ENCODE measurements around the gene SEPTIN12. TPM values are rescaled to one million over a fixed set of nuclear protein-coding genes. Genes with fewer than 3 reads are reported as not detected.

Gene SEPTIN12
- total RNA-seq, 1 experiment from 2014 or later, result not detected

DNA sequence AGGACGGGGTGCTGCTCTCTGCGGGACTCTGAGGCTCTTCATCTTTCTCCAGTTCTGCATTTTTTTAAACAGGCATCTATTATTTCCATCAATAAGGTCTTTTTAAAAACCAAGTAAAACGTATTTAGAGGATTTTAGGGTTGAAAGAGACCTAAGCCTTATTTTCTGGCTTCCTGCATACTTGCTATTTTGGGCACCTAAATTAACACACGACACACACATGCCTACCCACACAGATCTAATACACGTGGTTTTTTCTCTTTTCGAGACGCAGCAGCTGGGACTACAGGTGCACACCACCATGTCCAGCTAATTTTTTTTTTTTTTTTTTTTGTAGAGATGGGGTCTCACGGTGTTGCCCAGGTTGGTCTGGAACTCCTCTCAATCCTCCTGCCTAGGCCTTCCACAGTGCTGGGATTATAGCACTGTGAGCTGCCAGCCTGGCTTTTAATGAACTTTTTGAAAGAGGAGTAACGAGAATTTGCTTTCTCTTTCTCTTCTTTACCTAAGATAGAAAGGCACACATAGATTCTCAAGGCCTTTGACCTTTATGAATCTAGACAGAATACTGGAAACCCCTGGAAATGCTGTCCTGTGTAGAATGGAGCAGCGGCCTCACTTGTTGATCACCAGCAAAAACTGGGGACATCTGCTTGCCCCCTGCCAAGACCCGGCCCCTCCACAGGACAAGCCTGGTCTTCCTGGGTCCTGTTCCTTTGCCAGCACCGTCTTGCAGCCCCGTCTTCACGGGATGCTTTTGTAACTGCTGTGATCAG lies 40.1 kb downstream of the SEPTIN12 start:
- ATAC-seq (no peak), DNase-seq (ENCODE audit: low spot score) (no peak)
- ChIA-PET POLR2A (interaction anchor here (0.6 to 0.7 kb wide), 2 partner anchors 21 to 209 kb away, joined by 4 read pairs; no protein-coding TSS in a partner anchor), CTCF (no interaction called here)
- no peak overlapping the region for H3K4me3 Mint-ChIP-seq
- H3K4me1 Mint-ChIP-seq, result peaks cover 13% of the 10 kb centered on the region
- H3K27ac Mint-ChIP-seq, result no peak overlapping the region
- peaks cover 4% of the 10 kb centered on the region for H3K36me3 Mint-ChIP-seq
- no peaks in the 10 kb centered on the region for H3K9me3 Mint-ChIP-seq
- no peaks in the 10 kb centered on the region; the same call in 1 of the 2 replicates for H3K27me3 Mint-ChIP-seq (ENCODE audit: low read depth)
- TF ChIP-seq, protein P1, sequence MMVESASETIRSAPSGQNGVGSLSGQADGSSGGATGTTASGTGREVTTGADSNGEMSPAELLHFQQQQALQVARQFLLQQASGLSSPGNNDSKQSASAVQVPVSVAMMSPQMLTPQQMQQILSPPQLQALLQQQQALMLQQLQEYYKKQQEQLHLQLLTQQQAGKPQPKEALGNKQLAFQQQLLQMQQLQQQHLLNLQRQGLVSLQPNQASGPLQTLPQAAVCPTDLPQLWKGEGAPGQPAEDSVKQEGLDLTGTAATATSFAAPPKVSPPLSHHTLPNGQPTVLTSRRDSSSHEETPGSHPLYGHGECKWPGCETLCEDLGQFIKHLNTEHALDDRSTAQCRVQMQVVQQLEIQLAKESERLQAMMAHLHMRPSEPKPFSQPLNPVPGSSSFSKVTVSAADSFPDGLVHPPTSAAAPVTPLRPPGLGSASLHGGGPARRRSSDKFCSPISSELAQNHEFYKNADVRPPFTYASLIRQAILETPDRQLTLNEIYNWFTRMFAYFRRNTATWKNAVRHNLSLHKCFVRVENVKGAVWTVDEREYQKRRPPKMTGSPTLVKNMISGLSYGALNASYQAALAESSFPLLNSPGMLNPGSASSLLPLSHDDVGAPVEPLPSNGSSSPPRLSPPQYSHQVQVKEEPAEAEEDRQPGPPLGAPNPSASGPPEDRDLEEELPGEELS (CRISPR knock-in tag; IDR thresholded peaks at IDR 0.05), result no peak
- TF ChIP-seq, protein P2, sequence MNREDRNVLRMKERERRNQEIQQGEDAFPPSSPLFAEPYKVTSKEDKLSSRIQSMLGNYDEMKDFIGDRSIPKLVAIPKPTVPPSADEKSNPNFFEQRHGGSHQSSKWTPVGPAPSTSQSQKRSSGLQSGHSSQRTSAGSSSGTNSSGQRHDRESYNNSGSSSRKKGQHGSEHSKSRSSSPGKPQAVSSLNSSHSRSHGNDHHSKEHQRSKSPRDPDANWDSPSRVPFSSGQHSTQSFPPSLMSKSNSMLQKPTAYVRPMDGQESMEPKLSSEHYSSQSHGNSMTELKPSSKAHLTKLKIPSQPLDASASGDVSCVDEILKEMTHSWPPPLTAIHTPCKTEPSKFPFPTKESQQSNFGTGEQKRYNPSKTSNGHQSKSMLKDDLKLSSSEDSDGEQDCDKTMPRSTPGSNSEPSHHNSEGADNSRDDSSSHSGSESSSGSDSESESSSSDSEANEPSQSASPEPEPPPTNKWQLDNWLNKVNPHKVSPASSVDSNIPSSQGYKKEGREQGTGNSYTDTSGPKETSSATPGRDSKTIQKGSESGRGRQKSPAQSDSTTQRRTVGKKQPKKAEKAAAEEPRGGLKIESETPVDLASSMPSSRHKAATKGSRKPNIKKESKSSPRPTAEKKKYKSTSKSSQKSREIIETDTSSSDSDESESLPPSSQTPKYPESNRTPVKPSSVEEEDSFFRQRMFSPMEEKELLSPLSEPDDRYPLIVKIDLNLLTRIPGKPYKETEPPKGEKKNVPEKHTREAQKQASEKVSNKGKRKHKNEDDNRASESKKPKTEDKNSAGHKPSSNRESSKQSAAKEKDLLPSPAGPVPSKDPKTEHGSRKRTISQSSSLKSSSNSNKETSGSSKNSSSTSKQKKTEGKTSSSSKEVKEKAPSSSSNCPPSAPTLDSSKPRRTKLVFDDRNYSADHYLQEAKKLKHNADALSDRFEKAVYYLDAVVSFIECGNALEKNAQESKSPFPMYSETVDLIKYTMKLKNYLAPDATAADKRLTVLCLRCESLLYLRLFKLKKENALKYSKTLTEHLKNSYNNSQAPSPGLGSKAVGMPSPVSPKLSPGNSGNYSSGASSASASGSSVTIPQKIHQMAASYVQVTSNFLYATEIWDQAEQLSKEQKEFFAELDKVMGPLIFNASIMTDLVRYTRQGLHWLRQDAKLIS (CRISPR knock-in tag; IDR thresholded peaks at IDR 0.05; ENCODE audit: borderline replicate concordance), result no peak
- TF ChIP-seq NR3C1 (CRISPR knock-in tag; conservative IDR thresholded peaks at IDR 0.05; ENCODE audit: low read depth) (no peak), IRF2 (CRISPR knock-in tag; IDR thresholded peaks at IDR 0.05; ENCODE audit: borderline replicate concordance, low read depth) (no peak), ZNF317 (CRISPR knock-in tag; IDR thresholded peaks at IDR 0.05; ENCODE audit: borderline replicate concordance, low read depth) (no peak), ZNF423 (CRISPR knock-in tag; IDR thresholded peaks at IDR 0.05) (no peak), RORB (CRISPR knock-in tag; IDR thresholded peaks at IDR 0.05) (no peak), NFYB (CRISPR knock-in tag; conservative IDR thresholded peaks at IDR 0.05; ENCODE audit: low read depth) (no peak), FOXP1 (CRISPR knock-in tag; IDR thresholded peaks at IDR 0.05; ENCODE audit: borderline replicate concordance) (no peak), NFATC4 (CRISPR knock-in tag; IDR thresholded peaks at IDR 0.05) (no peak)
- TF ChIP-seq, protein P3, sequence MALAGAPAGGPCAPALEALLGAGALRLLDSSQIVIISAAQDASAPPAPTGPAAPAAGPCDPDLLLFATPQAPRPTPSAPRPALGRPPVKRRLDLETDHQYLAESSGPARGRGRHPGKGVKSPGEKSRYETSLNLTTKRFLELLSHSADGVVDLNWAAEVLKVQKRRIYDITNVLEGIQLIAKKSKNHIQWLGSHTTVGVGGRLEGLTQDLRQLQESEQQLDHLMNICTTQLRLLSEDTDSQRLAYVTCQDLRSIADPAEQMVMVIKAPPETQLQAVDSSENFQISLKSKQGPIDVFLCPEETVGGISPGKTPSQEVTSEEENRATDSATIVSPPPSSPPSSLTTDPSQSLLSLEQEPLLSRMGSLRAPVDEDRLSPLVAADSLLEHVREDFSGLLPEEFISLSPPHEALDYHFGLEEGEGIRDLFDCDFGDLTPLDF (CRISPR knock-in tag; IDR thresholded peaks at IDR 0.05), result no peak

DNA sequence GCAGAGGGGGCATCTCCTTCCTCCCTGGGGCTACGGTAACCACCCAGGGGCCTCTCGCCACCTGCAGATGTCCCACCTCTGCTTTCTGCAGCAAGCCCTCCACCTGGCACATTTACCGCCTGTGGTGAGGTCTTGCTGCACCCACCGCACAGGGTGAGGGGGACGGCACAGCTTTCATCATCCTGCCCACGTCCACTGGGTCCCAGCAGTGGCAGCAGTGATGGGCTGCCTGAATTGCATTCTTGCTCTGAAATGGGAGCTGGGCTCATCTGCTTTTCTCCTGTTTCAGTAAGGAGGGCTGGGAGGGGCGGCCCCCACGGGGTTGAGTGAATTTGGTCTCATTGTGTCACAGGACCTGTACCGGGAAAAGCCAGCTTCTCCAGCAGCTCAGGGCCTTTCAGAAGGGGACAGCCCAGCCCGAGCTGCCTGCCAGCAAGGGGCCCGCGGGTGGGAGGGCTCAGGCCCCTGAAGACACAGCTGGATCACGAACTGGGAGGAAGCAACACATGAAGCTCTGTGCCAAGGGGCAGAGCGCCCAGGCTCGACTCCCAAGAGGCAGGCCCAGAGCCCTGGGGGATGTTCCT lies 41.1 kb downstream of the SEPTIN12 start:
- Mint-ChIP-seq H3K27me3 (ENCODE audit: low read depth) (no peaks in the 10 kb centered on the region; the same call in 1 of the 2 replicates), H3K27ac (no peak overlapping the region), H3K4me1 (peaks cover 20% of the 10 kb centered on the region), H3K36me3 (peaks cover 3% of the 10 kb centered on the region; the same call in 1 of the 2 replicates), H3K9me3 (no peaks in the 10 kb centered on the region), H3K4me3 (no peak overlapping the region)
- ChIA-PET CTCF (interaction anchor here (0.6 to 1.5 kb wide), 2 partner anchors 13 to 97 kb away, joined by 3 to 6 read pairs; partner anchors contain the start of genes ANKS3 and DNAAF8), POLR2A (interaction anchor here (0.8 to 2.0 kb wide), 2 partner anchors 13 to 54 kb away, joined by 3 to 9 read pairs; partner anchors contain the start of genes ANKS3 and DNAAF8)
- no peak for ATAC-seq
- no peak for DNase-seq (ENCODE audit: low spot score)
- TF ChIP-seq, protein P4, sequence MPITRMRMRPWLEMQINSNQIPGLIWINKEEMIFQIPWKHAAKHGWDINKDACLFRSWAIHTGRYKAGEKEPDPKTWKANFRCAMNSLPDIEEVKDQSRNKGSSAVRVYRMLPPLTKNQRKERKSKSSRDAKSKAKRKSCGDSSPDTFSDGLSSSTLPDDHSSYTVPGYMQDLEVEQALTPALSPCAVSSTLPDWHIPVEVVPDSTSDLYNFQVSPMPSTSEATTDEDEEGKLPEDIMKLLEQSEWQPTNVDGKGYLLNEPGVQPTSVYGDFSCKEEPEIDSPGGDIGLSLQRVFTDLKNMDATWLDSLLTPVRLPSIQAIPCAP (CRISPR knock-in tag; IDR thresholded peaks at IDR 0.05), result no peak
- TF ChIP-seq GTF2I (CRISPR knock-in tag; conservative IDR thresholded peaks at IDR 0.05) (no peak), KAT7 (CRISPR knock-in tag; IDR thresholded peaks at IDR 0.05; ENCODE audit: borderline replicate concordance) (no peak), NFATC4 (CRISPR knock-in tag; IDR thresholded peaks at IDR 0.05) (no peak), FOXK1 (CRISPR knock-in tag; IDR thresholded peaks at IDR 0.05) (no peak), ZNF219 (CRISPR knock-in tag; IDR thresholded peaks at IDR 0.05; ENCODE audit: borderline replicate concordance) (no peak), ZNF671 (CRISPR knock-in tag; IDR thresholded peaks at IDR 0.05) (no peak), TEAD1 (CRISPR knock-in tag; IDR thresholded peaks at IDR 0.05) (no peak), ZNF263 (CRISPR knock-in tag; IDR thresholded peaks at IDR 0.05; ENCODE audit: low read depth) (no peak)
- TF ChIP-seq, protein P5, sequence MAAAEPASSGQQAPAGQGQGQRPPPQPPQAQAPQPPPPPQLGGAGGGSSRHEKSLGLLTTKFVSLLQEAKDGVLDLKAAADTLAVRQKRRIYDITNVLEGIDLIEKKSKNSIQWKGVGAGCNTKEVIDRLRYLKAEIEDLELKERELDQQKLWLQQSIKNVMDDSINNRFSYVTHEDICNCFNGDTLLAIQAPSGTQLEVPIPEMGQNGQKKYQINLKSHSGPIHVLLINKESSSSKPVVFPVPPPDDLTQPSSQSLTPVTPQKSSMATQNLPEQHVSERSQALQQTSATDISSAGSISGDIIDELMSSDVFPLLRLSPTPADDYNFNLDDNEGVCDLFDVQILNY (CRISPR knock-in tag; IDR thresholded peaks at IDR 0.05), result no peak
- TF ChIP-seq, protein P6, sequence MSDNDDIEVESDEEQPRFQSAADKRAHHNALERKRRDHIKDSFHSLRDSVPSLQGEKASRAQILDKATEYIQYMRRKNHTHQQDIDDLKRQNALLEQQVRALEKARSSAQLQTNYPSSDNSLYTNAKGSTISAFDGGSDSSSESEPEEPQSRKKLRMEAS (CRISPR knock-in tag; IDR thresholded peaks at IDR 0.05), result no peak
- TF ChIP-seq, protein P7, sequence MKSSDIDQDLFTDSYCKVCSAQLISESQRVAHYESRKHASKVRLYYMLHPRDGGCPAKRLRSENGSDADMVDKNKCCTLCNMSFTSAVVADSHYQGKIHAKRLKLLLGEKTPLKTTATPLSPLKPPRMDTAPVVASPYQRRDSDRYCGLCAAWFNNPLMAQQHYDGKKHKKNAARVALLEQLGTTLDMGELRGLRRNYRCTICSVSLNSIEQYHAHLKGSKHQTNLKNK (CRISPR knock-in tag; IDR thresholded peaks at IDR 0.05), result no peak
- TF ChIP-seq, protein P8, sequence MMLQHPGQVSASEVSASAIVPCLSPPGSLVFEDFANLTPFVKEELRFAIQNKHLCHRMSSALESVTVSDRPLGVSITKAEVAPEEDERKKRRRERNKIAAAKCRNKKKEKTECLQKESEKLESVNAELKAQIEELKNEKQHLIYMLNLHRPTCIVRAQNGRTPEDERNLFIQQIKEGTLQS (CRISPR knock-in tag; conservative IDR thresholded peaks at IDR 0.05), result no peak
